SIG-M5 treated with dmso at 0.1 percent for 504 hours (cell line): Measurements from ENCODE around the gene RAD9B.
"Not testable (repeated sequence)": the region's sequence is repeated elsewhere in the genome, so short reads cannot be mapped to it uniquely, and the experiment has no call there.

Experiments
- DNase-seq: peaks from one replicate; lab custom pipeline; 2025; ENCODE audit not compliant: unreplicated experiment; lab: John Stamatoyannopoulos, UW

RAD9B gene

DNA sequence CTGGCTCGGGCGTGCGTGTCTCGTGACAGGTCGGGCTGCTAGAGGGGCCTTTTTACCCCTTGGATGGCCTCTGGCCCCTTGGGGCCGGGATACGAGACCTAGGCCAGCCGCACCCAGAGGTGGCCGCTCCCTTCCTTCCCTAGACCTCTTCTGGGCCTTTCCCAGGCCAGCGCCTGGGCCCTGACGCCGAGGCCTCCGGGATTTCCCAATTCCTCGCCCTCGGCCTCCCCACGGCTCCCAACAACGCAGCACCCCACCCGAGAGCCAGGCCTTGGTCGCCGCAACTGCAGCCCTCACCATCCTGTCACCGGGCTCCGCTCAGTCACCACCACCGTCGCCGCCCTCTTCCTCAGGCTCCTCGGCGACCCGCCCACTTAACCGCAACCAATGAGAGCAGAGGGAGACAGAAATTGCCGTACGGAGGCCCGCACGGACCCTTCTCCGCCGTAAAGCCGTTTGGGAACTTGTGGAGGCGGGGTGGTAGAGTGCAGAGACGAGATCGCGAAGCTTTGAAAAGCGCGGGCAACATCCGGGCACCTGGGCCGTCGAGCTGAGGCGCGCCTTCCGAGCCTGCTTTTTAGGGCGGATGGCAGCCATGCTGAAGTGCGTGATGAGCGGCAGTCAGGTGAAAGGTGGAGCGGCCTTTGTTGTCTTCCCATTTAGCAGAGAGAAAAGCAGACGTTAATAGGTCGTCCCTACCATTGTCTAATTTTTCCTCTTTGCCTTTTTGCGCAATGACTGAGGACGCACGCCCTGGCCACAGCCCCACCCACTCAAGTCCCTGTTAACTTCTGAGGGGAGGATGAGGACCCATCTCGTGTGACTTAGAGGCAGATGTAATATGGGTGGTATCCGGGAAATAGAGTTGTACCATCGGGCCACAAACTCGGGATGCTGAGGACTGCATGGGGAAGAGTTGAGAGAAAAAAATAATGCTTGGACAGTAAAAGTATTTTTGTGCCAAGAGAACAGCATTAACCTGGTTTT, at the start of gene RAD9B, which contains the start of gene VPS29:
Gene RAD9B, plus strand, starts transcription at position 580 of the 987 bp plus-strand sequence. Its CDS starts 7 bp downstream, at position 587.
Gene VPS29, minus strand, starts transcription at position 360 of the 987 bp plus-strand sequence. Its CDS starts 60 bp downstream, at position 300.
- peak; percentile 99 for DNase-seq

- no peak for DNase-seq
Observed at GRCh38 chr12:110453569-110454296, 48.4 kb upstream of the RAD9B start.

- DNase-seq = no peak
Observed at GRCh38 chr12:110458756-110459155, 43.4 kb upstream of the RAD9B start.

GRCh38 chr12:110461189-110461588, 40.9 kb upstream of the RAD9B start:
- DNase-seq = not testable (repeated sequence)

- no peak for DNase-seq
Observed at GRCh38 chr12:110465024-110465423, 37.1 kb upstream of the RAD9B start.

DNA sequence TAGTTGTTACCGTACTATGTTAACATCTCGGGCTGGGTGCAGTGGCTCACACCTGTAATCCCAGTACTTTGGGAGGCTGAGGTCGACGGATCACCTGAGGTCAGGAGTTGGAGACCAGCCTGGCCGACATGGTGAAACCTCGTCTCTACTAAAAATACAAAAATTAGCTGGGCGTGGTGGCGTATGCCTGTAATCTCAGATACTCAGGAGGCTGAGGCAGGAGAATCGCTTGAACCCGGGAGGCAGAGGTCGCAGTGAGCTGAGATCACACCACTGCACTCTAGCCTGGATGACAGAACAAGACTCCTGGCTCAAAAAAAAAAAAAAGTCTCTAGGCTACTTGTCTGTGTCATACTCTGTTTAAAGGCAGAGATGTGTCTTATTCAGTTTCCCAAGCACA, 36.4 kb upstream of the RAD9B start:
- DNase-seq = not testable (repeated sequence)

DNA sequence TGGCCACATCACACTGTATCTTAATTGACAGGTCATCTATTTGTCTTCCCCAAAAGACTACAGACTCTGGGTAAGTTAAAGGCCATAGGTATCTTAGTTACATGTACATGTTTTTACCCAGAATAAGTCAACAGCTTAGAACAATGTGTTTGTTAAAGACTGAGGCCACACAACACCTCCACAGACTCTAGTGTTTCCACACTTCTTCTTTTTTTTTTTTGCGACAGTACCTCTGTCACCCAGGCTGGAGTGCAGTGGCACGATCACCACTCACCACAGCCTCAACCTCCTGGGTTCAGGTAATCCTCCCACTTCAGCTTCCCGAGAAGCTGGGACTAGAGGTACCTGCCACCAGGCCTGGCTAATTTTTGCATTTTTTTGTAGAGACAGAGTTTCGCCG, 35.3 kb upstream of the RAD9B start:
- peak; percentile 12 for DNase-seq

- DNase-seq = no peak
Observed at GRCh38 chr12:110467847-110468213, 34.3 kb upstream of the RAD9B start.

GRCh38 chr12:110468214-110469048, 33.7 kb upstream of the RAD9B start, which contains the start of the genes FAM216A and GPN3:
FAM216A (plus strand) TSS chr12:110468845; CDS start chr12:110468876, 31 bp downstream.
GPN3 (minus strand) TSS chr12:110468257; CDS start chr12:110468203, 54 bp downstream.
- DNase-seq = peak; percentile 99

GRCh38 chr12:110475426-110475825, 26.7 kb upstream of the RAD9B start:
- no peak for DNase-seq

- peak; percentile 92 for DNase-seq
Observed at GRCh38 chr12:110498984-110499706, 3.0 kb upstream of the RAD9B start.

DNA sequence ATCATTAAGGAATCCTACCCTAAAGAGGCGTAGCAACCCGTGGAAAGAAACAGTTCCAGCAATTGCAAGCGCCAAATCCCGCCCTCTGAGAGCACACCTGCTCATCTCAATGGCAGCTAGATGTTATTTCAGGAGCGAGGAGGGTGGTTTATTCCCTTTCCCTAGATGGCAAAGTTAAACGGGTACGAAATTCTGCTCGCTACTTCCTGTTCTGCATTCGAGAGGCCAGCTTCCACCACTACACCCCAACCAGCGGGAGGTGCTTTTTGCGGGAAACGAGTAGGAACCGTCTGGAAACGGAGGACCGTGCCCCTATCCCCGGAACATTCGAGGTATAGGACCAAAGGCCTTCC, 756 bp upstream of the RAD9B start:
- peak; percentile 89 for DNase-seq

DNA sequence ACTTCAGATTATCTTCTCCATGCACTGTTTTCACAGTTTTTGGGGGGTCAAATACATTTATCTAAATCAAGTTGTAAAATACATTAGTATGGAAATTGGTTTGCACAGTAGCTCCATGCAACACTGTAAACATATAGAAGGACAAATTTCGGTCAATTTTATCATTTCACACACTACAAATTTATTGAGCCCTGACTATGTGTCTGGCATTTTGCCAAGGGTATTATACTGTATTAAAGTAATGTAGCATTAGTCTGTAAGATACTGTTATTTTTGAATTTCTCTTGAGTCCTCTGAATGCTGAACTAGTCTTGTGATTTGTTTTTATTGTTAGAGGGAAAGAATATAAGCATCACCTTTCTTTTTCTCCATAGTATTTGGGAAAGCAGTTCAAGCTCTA, 1.3 kb downstream of the RAD9B start:
- no peak for DNase-seq

GRCh38 chr12:110505332-110505731, 3.2 kb downstream of the RAD9B start:
- no peak for DNase-seq

GRCh38 chr12:110508071-110508586, 6.0 kb downstream of the RAD9B start:
- DNase-seq = no peak

DNA sequence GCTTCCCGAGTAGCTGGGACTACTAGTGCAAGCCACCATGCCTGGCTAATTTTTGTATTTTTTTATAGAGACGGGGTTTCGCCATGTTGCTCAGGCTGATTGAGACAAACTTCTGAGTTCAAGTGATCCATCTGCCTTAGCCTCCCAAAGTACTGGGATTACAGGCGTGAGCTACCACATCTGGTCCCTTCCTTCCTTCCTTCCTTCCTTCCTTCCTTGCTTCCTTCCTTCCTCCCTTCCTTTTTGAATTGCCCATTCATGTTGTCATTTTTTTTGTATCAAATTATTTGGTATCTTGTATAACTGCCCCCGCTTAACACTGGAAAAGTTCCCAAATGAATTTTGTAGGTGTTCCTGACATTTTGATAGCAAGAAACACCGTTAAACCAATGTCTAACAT, 11.7 kb downstream of the RAD9B start:
- DNase-seq = no peak

- DNase-seq = no peak
Observed at GRCh38 chr12:110514363-110514762, 12.2 kb downstream of the RAD9B start.

DNA sequence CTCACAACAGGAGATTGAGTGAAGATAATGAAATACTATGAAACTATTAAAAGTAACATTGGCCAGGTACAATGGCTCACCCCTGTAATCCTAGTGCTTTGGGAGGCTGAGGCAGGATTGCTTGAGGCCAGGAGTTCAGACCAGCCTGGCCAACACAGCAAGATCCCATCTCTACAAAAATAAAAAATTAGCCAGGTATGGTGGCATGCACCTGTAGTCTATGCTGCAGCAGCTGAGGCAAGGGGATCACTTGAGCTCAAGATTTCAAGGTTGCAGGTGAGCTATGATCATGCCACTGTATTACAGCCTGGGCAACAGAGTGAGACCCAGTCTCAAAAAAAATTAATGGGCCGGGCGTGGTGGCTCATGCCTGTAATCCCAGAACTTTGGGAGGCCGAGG, 14.9 kb downstream of the RAD9B start:
- DNase-seq = no peak

DNA sequence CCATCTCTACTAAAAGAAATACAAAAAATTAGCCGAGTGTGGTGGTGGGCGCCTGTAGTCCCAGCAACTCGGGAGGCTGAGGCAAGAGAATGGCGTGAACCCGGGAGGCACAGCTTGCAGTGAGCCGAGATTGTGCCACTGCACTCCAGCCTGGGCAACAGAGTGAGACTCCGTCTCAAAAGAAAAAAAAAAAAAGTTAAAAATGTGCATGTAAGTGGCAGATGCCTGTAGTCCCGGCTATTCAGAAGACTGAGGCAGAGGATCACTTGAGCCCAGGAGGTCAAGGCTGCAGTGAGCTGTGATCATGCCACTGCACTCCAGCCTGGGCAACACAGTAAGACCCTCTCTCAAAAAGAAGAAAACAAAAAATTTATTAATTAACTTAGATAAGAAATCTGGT, 15.9 kb downstream of the RAD9B start:
- not testable (repeated sequence) for DNase-seq
